HG03175 (cell line): ENCODE measurements around the gene PHGDH.

Experiments
- ATAC-seq: cut with Tn5 transposase; IDR thresholded peaks from one replicate; pipeline ENCODE4 v1.9.1; 2021; ENCODE audit warnings: mild to moderate bottlenecking, moderate library complexity; ENCODE audit not compliant: unreplicated experiment

PHGDH gene

GRCh38 chr1:119729044-119729443 lies 17.3 kb downstream of the PHGDH start:
- no peak for ATAC-seq

GRCh38 chr1:119731060-119731459 lies 19.3 kb downstream of the PHGDH start:
- ATAC-seq: no peak

GRCh38 chr1:119731741-119732430 lies 20.2 kb downstream of the PHGDH start:
- ATAC-seq: no peak

- no peak for ATAC-seq
Measured at GRCh38 chr1:119732465-119733168, 20.9 kb downstream of the PHGDH start.

- ATAC-seq: no peak
Measured at GRCh38 chr1:119733754-119734153, 22.0 kb downstream of the PHGDH start.

GRCh38 chr1:119735217-119735616 lies 23.5 kb downstream of the PHGDH start:
- no peak for ATAC-seq

GRCh38 chr1:119736649-119737039 lies 24.9 kb downstream of the PHGDH start:
- no peak for ATAC-seq

GRCh38 chr1:119737040-119737682 lies 25.4 kb downstream of the PHGDH start:
- no peak for ATAC-seq

GRCh38 chr1:119738100-119738720 lies 26.5 kb downstream of the PHGDH start:
- ATAC-seq: no peak

- ATAC-seq: no peak
Measured at GRCh38 chr1:119739150-119739549, 27.4 kb downstream of the PHGDH start.

GRCh38 chr1:119740261-119740660 lies 28.5 kb downstream of the PHGDH start:
- no peak for ATAC-seq

- ATAC-seq: no peak
Measured at GRCh38 chr1:119740896-119741780, 29.4 kb downstream of the PHGDH start.

- ATAC-seq: no peak
Measured at GRCh38 chr1:119742202-119742601, 30.5 kb downstream of the PHGDH start.

GRCh38 chr1:119742677-119743076 lies 30.9 kb downstream of the PHGDH start:
- no peak for ATAC-seq

GRCh38 chr1:119743308-119743707 lies 31.6 kb downstream of the PHGDH start:
- ATAC-seq: no peak

GRCh38 chr1:119743776-119744597 lies 32.3 kb downstream of the PHGDH start:
- no peak for ATAC-seq

GRCh38 chr1:119744598-119744942 lies 32.8 kb downstream of the PHGDH start:
- ATAC-seq: no peak

GRCh38 chr1:119745034-119745433 lies 33.3 kb downstream of the PHGDH start:
- no peak for ATAC-seq

- no peak for ATAC-seq
Measured at GRCh38 chr1:119747451-119747850, 35.7 kb downstream of the PHGDH start.

- ATAC-seq: no peak
Measured at GRCh38 chr1:119748040-119748439, 36.3 kb downstream of the PHGDH start.
